Heart left ventricle (tissue), 16 donors: Measurements from ENCODE around the gene RAP1GDS1. TPM values are rescaled to one million over a fixed set of nuclear protein-coding genes. Genes with fewer than 3 reads are reported as not detected.
A peak's percentile ranks its signal among the peaks of the same experiment; 100 is the strongest.

Experiments
- ATAC-seq, 4 donors: fragments of 200-7000 bp; cut with Tn5 transposase; one replicate each; pipeline ENCODE4 v1.9.1; 2020 to 2022; ENCODE audit warnings: moderate library complexity in 4 of 4, mild to moderate bottlenecking in 3 of 4, moderate number of reproducible peaks in 1 of 4
- DNase-seq, 5 donors: peaks; one replicate each; pipeline ENCODE4 v3.0.0-alpha.2; 2020
- H3K27ac ChIP-seq, 12 donors: fragments of 200-600 bp; sonication (generic) in 4 of 12; one replicate each; pipeline versions ENCODE4 v1.5.0 to v1.8.0; 2016 to 2022; ENCODE audit warnings: mild to moderate bottlenecking in 2 of 12
- H3K27me3 ChIP-seq, 9 donors: fragments of 200-600 bp; sonication (generic) in 2 of 9; one replicate each; pipeline versions ENCODE4 v1.5.1 to v1.8.0; 2016 to 2022; ENCODE audit warnings: mild to moderate bottlenecking in 3 of 9
- H3K36me3 ChIP-seq, 9 donors: fragments of 200-600 bp; sonication (generic) in 2 of 9; one replicate each; pipeline versions ENCODE4 v1.5.0 to v1.8.0; 2018 to 2022; ENCODE audit warnings: mild to moderate bottlenecking in 2 of 9
- H3K4me1 ChIP-seq, 12 donors: fragments of 200-600 bp; sonication (generic) in 4 of 12; one replicate each; pipeline versions ENCODE4 v1.5.0 to v1.8.0; 2016 to 2022; ENCODE audit warnings: mild to moderate bottlenecking in 3 of 12
- H3K4me3 ChIP-seq, 12 donors: fragments of 200-600 bp; sonication (generic) in 4 of 12; one replicate each; pipeline versions ENCODE4 v1.5.0 to v1.8.0; 2017 to 2022; ENCODE audit warnings: mild to moderate bottlenecking in 9 of 12, moderate library complexity in 4 of 12
- H3K9me3 ChIP-seq, 12 donors: fragments of 200-600 bp; sonication (generic) in 4 of 12; one replicate each; pipeline versions ENCODE4 v1.5.0 to v1.8.0; 2016 to 2022; ENCODE audit warnings: mild to moderate bottlenecking in 1 of 12
- CTCF ChIP-seq, 12 donors: fragments of 200-600 bp; sonication (generic) in 4 of 12; IDR thresholded peaks; one replicate each; pipeline versions ENCODE4 v1.5.0 to v1.8.0; 2018 to 2022; ENCODE audit warnings: antibody characterized with exemption in 12 of 12, mild to moderate bottlenecking in 5 of 12
- POLR2A ChIP-seq, 2 donors: fragments of 450-650 bp; IDR thresholded peaks; one replicate each; pipeline ENCODE4 v1.6.1; 2017; ENCODE audit warnings: antibody characterized with exemption in 2 of 2, mild to moderate bottlenecking in 2 of 2, moderate library complexity in 2 of 2
- WGBS, 4 donors: extraction: QIAGEN DNeasy Blood & Tissue Kit in 2 of 4; methylation state at CpG; one replicate each; pipeline versions ENCODE4 v1.1.5 to v1.1.7; 2013 to 2018; 5-methylcytosine and 5-hydroxymethylcytosine counted together
- intact Hi-C, 10 donors: fragments of 100-400 bp; cut with DNase I; formaldehyde crosslinking; loops; one replicate each; pipeline versions ENCODE4 v1.11.1 to v1.14.2; 2022
- polyA plus RNA-seq, 2 donors: library from polyadenylated mRNA; stranded (reverse); fragments of 200-250 nt; gene quantifications; one replicate each; pipeline ENCODE4 v1.2.3, GENCODE V29; 2013
- total RNA-seq, 9 donors: library from RNA; depleted of rRNA in 2 of 9; stranded (reverse); fragments of >200 nt in 2 of 9; fragmentation: NEBNext Ultra II Directional in 3 of 9; extraction: Animal tissue kit (Norgen Biotek cat#: 25700) in 3 of 9; gene quantifications; one replicate each; pipeline versions ENCODE4 v1.1.0 to v1.2.4, GENCODE V29; 2016 to 2023
- donor health status: ischemic (EF 13 %, LVEDD 7.1; RV severe dilation, severe dysfunction).
- donor health status: healthy with polysubstance abuse.
- donor health status: DM: no; HTN: yes; CAD: no.
- donor health status: DM: no; HTN: no; CAD: no.
- donor health status: ischemic (EF 25% LVEDD 6.9; RV normal size, moderate dysfunction).
- donor health status: ischemic (EF 25% LVEDD 5.7; RV mildly dilated, moderate dysfunction).
- donor health status: healthy.
- donor health status: DM: yes; HTN: yes; CAD: no.
- donor health status: ischemic (EF 35%, LVEDD 5.7; RV mildly dilated, moderate dysfunction).
- donor health status: nonischemic (EF 11% LVEDD 7.7; RV severe dilation, severe dysfunction).
- donor health status: DM: yes; HTN: yes; CAD: no.
- donor health status: PGD.
- donor health status: ischemic (EF 29% LVEDD 5.4; RV normal size, mild dysfunction).
- donor health status: nonischemic (EF 23%, LVEDD 6.1; RV moderate dilation, normal function).

Gene RAP1GDS1
- total and polyA plus RNA-seq, 11 donors, result 4.2 to 26.6 (median 12.5) TPM

- Histone ChIP-seq H3K9me3 (no peaks in the 10 kb centered on the region), H3K27me3 (no peaks in the 10 kb centered on the region), H3K36me3 (no peaks in the 10 kb centered on the region), H3K4me1 (no peaks in the 10 kb centered on the region), H3K27ac (no peak overlapping the region), H3K4me3 (no peak overlapping the region)
- TF ChIP-seq POLR2A (IDR thresholded peaks at IDR 0.05) (no peak), CTCF (IDR thresholded peaks at IDR 0.05) (no peak)
- DNase-seq, result no peak
- ATAC-seq, result no peak
- 60 to 66% (median 63%) methylated on average over 1 of the region's 1 CpG for WGBS, 4 donors
- intact Hi-C loops, result loop anchor here in 1 of 10 donors (10.0 kb wide), 1 partner anchor 109 kb away; the partner anchor contains the start of gene STPG2
Measured at GRCh38 chr4:98253499-98253898, 7.7 kb upstream of the RAP1GDS1 start.

DNA sequence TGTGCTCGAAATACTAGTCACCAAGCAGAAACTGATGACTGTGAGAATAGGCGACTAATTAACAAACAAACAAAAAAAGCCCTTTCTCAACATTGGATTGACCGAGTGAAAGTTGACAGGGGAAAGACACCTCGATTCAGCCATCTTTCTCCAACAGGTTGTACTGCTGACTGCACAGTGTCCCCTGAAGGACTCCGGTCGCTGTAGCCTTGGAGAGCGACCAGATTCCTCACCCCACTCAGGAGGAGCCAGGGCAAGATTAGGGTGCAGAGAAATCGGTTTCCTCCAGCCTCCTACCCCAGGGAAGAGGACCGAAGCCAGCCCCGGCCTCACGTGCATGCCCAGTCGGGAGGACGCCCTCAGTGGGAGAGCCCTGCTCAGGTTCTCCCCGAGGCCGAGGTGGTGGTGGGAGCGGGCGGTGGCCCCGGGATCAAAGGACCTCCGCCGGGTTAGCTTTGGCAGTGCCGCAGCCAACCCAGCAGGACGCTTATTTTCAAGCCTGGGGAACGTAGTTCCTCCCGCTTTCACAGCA is 1.1 kb upstream of the RAP1GDS1 start:
- H3K9me3 ChIP-seq, result no peaks in the 10 kb centered on the region
- no peaks in the 10 kb centered on the region for H3K27me3 ChIP-seq
- H3K36me3 ChIP-seq, result no peaks in the 10 kb centered on the region
- peak in 3 of 5 donors; percentile 55 to 78 (median 65) for DNase-seq
- intact Hi-C loops, result loop anchor here in 6 of 10 donors (2.0 to 10.0 kb wide), 8 partner anchors 95 to 827 kb away; partner anchors contain the start of genes STPG2 (in 4 of the 6), ADH5 (in 2 of the 6) and METAP1 (in 2 of the 6)
- peaks cover 0 to 32% (median 16%) of the 10 kb centered on the region in 12 donors for H3K4me1 ChIP-seq
- peak overlapping the region; percentile 85 to 99 (median 96) for H3K27ac ChIP-seq
- WGBS, 4 donors, result 2 to 5% (median 3%) methylated on average over 14 to 24 of the region's 24 CpGs
- peak overlapping the region; percentile 43 to 99 (median 84) for H3K4me3 ChIP-seq
- ATAC-seq, result peak; percentile 13 to 46 (median 36)
- TF ChIP-seq CTCF (IDR thresholded peaks at IDR 0.05), result no peak
- no peak for TF ChIP-seq POLR2A (IDR thresholded peaks at IDR 0.05)

DNA sequence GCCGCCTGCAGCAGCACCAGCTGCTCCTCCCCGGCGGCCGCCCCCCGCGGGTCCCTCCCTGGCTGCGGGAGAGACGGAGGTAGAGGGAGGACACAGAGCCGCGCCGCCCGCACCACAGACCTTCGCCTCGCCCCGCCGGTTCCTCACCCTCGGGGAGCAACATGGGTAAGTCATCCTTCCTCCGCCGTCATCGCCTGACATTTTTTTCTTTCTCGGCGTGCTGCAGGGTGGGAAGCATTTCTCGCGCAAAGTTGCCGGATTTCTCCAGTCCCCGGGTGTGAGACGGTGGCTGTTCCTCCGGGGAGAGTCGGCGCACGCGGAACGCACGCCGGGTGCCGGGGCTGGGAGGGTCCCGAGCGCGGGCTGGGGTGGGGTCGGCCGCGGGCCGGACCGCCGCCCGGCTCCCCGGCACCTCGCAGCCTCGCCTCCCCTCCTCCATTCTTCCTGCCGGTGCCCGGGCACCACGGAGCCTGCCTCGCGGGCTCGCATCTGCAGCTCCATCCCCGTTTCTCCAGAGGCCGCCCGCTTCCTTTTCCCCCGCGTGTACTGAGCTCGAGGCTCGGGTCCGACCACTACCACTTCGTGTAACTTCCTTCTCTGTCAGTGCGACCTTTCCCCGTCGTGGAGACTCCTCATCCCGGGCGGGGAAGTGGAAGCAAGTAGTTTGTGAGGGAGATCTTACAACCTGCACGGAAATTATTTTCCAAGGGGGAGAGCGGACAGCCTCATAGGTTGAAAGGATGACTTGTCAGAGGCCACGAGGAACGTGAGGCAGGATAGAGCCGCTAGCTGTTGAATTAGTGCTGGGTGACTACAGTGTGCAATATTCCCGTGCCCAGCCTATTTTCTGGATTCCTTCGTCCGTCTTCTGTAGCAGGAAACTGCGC is 464 bp downstream of the RAP1GDS1 start:
- Histone ChIP-seq H3K36me3 (no peaks in the 10 kb centered on the region), H3K9me3 (no peaks in the 10 kb centered on the region), H3K27me3 (no peaks in the 10 kb centered on the region), H3K4me1 (peaks cover 0 to 32% (median 17%) of the 10 kb centered on the region in 12 donors), H3K27ac (peak overlapping the region; percentile 58 to 99 (median 91)), H3K4me3 (peak overlapping the region; percentile 68 to 99 (median 85))
- ATAC-seq (peak in 3 of 4 donors; percentile 12 to 30 (median 15)), DNase-seq (peak; percentile 33 to 74 (median 43))
- WGBS, 4 donors, result 0 to 1% (median 0%) methylated on average over 38 to 78 of the region's 78 CpGs
- intact Hi-C loops, result loop anchor here in 7 of 10 donors (2.0 to 10.0 kb wide), 8 partner anchors 93 to 826 kb away; partner anchors contain the start of genes STPG2 (in 5 of the 7), ADH5 (in 2 of the 7) and METAP1 (in 2 of the 7)
- TF ChIP-seq CTCF (IDR thresholded peaks at IDR 0.05) (no peak), POLR2A (IDR thresholded peaks at IDR 0.05) (no peak)

- TF ChIP-seq CTCF (IDR thresholded peaks at IDR 0.05) (no peak), POLR2A (IDR thresholded peaks at IDR 0.05) (no peak)
- 4 to 8% (median 5%) methylated on average over 5 of the region's 5 CpGs for WGBS, 4 donors
- H3K9me3 ChIP-seq, result no peaks in the 10 kb centered on the region
- peaks cover 0 to 32% (median 17%) of the 10 kb centered on the region in 12 donors for H3K4me1 ChIP-seq
- intact Hi-C loops, result loop anchor here in 7 of 10 donors (2.0 to 10.0 kb wide), 8 partner anchors 92 to 825 kb away; partner anchors contain the start of genes STPG2 (in 3 of the 7), ADH5 (in 2 of the 7) and METAP1 (in 2 of the 7)
- DNase-seq, result no peak
- H3K27ac ChIP-seq, result peak overlapping the region in 9 of 12 donors; percentile 81 to 99 (median 93)
- no peak for ATAC-seq
- H3K36me3 ChIP-seq, result no peaks in the 10 kb centered on the region
- H3K27me3 ChIP-seq, result no peaks in the 10 kb centered on the region
- peak overlapping the region; percentile 68 to 99 (median 85) for H3K4me3 ChIP-seq
Measured at GRCh38 chr4:98262431-98262830, 1.2 kb downstream of the RAP1GDS1 start.
